ENCODE results near the gene CYB5RL.

GRCh38 chr1:54243022-54243421, 43.2 kb upstream of the CYB5RL start:
- TF ChIP-seq POLR2AphosphoS5 (IDR thresholded peaks at IDR 0.05; ENCODE audit: low read depth, low read length): no peak
- TF ChIP-seq POLR2A (IDR thresholded peaks at IDR 0.05; ENCODE audit: low read depth, low read length): no peak

Measured in GM12892 (cell line).